ENCODE data around the gene PTCD2.

- TF ChIP-seq CTCF (IDR thresholded peaks at IDR 0.05; ENCODE audit: low read length) (no peak), EZH2 (IDR thresholded peaks at IDR 0.05; ENCODE audit: borderline replicate concordance, low read length) (no peak)
These were observed 88.4 kb downstream of the PTCD2 start for GRCh38 chr5:72408603-72409002.

Data from OCI-LY1 (cell line).